ENCODE results near the gene PAX1. TPM values are rescaled to one million over a fixed set of nuclear protein-coding genes. Genes with fewer than 3 reads are reported as not detected.

Gene PAX1
- polyA plus RNA-seq, 3 donors, result not detected

DNA sequence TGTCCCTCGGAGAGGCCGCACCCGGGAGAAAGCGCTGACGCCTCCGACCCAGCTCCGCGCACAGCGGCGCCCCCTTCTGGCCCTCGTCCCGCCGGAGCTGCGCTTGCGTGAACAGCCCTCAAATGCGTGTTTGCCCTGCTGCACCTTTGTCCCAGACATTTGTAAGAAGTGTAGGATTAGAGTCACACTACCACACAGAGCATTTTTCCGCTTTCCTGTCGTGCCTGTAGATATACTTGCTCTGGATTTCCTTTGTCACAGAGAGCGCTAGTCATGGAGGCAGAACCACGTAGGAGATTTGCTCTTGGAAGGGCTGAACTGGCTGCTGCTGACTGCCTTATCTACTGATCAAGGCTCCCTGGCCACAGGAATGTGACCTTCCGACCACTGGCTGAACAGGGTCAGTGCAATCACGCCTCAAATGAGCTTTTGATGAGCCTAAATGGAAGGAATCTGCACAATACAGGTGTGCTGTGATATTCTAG, 62.3 kb downstream of the PAX1 start:
- Histone ChIP-seq H3K79me2 (ENCODE audit: insufficient read depth, low read length) (no peaks in the 10 kb centered on the region), H3K36me3 (replicated peaks in 1 of 2; ENCODE audit: control insufficient read depth in 1 of 2, insufficient read depth in 2 of 2, low read length in 2 of 2) (no peaks in the 10 kb centered on the region), H3K27ac (ENCODE audit: low read depth in 1 of 2, low read length in 2 of 2) (no peak overlapping the region), H3K9ac (ENCODE audit: insufficient read depth, low read length, poor library complexity, severe bottlenecking) (no peak overlapping the region), H3K4me1 (ENCODE audit: control insufficient read depth in 1 of 2, insufficient read depth in 2 of 2, low read length in 2 of 2) (no peaks in the 10 kb centered on the region), H2AFZ (ENCODE audit: insufficient read depth, low read depth, low read length, poor library complexity, severe bottlenecking) (no peak overlapping the region), H3K4me2 (replicated peaks; ENCODE audit: extremely low read depth, low read length, poor library complexity, severe bottlenecking) (no peak overlapping the region), H3K9me3 (replicated peaks in 1 of 2; ENCODE audit: control insufficient read depth in 1 of 2, insufficient read depth in 1 of 2, low read length in 2 of 2) (no peaks in the 10 kb centered on the region), H3K27me3 (ENCODE audit: control insufficient read depth in 2 of 2, insufficient read depth in 2 of 2, low read length in 2 of 2) (peaks cover 0 to 6% of the 10 kb centered on the region in 2 donors), H4K20me1 (ENCODE audit: insufficient read depth, low read length) (no peaks in the 10 kb centered on the region), H3K4me3 (replicated peaks in 1 of 3; ENCODE audit: low read depth in 2 of 3, low read length in 3 of 3) (no peak overlapping the region)
- no peak overlapping the region for H3K4me3 Mint-ChIP-seq
- DNase-seq, result no peak
- H3K4me1 Mint-ChIP-seq, result no peaks in the 10 kb centered on the region
- H3K36me3 Mint-ChIP-seq, result no peaks in the 10 kb centered on the region
- 2% methylated on average over 19 of the region's 22 CpGs for WGBS (ENCODE audit: insufficient coverage)
- H3K27ac Mint-ChIP-seq, result no peak overlapping the region
- intact Hi-C loops (cut with micrococcal nuclease), result no loop called here
- H3K9me3 Mint-ChIP-seq, result peaks cover 0 to 2% (median 0%) of the 10 kb centered on the region in 7 donors
- TF ChIP-seq, protein P1, sequence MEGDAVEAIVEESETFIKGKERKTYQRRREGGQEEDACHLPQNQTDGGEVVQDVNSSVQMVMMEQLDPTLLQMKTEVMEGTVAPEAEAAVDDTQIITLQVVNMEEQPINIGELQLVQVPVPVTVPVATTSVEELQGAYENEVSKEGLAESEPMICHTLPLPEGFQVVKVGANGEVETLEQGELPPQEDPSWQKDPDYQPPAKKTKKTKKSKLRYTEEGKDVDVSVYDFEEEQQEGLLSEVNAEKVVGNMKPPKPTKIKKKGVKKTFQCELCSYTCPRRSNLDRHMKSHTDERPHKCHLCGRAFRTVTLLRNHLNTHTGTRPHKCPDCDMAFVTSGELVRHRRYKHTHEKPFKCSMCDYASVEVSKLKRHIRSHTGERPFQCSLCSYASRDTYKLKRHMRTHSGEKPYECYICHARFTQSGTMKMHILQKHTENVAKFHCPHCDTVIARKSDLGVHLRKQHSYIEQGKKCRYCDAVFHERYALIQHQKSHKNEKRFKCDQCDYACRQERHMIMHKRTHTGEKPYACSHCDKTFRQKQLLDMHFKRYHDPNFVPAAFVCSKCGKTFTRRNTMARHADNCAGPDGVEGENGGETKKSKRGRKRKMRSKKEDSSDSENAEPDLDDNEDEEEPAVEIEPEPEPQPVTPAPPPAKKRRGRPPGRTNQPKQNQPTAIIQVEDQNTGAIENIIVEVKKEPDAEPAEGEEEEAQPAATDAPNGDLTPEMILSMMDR (IDR thresholded peaks at IDR 0.05), result no peak
- H3K27me3 Mint-ChIP-seq (ENCODE audit: low read depth in 3 of 3), result peaks cover 3 to 10% (median 9%) of the 10 kb centered on the region in 3 donors

Small RNA genes lying within 50 kb of the gene (small RNA-seq; reads per million reads assigned to genes)
- not detected for gene RPL41P1 (ENCODE audit: insufficient read length, low read depth)

Other genes starting within 250 kb of the PAX1 start
- not detected for gene NKX2-2, start 191.6 kb upstream of the PAX1 start, polyA plus RNA-seq